ENCODE results near the gene DCTN5. TPM values are rescaled to one million over a fixed set of nuclear protein-coding genes. Genes with fewer than 3 reads are reported as not detected.

Gene DCTN5
- total and polyA plus RNA-seq, 2 of the 13 experiments (the other 11 are each of a cell fraction or from before 2014, with no cell fraction given): 105 to 207 TPM

DNA sequence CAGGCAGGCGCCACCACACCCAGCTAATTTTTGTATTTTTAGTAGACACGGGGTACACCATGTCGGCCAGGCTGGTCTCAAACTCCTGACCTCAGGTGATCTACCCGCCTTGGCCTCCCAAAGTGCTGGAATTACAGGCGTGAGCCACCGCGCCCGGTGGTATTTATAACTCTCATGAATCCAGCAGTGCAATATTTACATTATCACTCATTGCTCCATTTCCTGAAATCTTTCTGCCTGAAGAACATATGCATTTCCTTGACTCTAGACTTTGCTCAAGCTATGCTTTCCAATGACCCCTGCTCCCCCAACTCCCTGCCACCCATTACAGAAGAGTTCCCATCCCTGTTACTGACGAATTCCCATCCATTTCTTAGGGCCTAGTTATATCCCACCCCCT, 25.5 kb upstream of the DCTN5 start:
- POLR2A ChIA-PET: no interaction called here
- Histone ChIP-seq H3K27ac (ENCODE audit: extremely low read length, insufficient read depth, low read length) (no peak overlapping the region), H3K4me2 (ENCODE audit: low read depth, low read length) (no peak overlapping the region), H3K9ac (ENCODE audit: insufficient read depth, low read depth, low read length) (no peak overlapping the region), H4K20me1 (ENCODE audit: insufficient read depth, low read length) (no peaks in the 10 kb centered on the region; the same call in 1 of the 2 replicates), H3K4me1 (ENCODE audit: insufficient read depth, low read length) (no peaks in the 10 kb centered on the region), H3K79me2 (ENCODE audit: insufficient read depth, low read length) (no peaks in the 10 kb centered on the region), H3K36me3 (replicated peaks in 1 of 2; ENCODE audit: control insufficient read depth in 1 of 2, insufficient read depth in 2 of 2, low read length in 2 of 2) (peaks cover 19 to 76% of the 10 kb centered on the region in 2 experiments), H3K4me3 (replicated peaks in 1 of 3; ENCODE audit: insufficient read depth in 1 of 3, low read depth in 2 of 3, low read length in 3 of 3) (no peak overlapping the region), H2AFZ (ENCODE audit: low read length) (no peak overlapping the region), H3K9me3 (ENCODE audit: low read length) (no peaks in the 10 kb centered on the region), H3K27me3 (ENCODE audit: control insufficient read depth in 1 of 2, insufficient read depth in 2 of 2, low read length in 2 of 2) (no peaks in the 10 kb centered on the region)
- no peak for FAIRE-seq
- no peak for ATAC-seq
- in situ Hi-C loops (cut with HindIII; ENCODE audit: extremely low pct_ligation_motif_present, low pct_unique_long_range_greater_than_20kb) (no loop called here), intact Hi-C loops (cut with micrococcal nuclease; ENCODE audit: unreplicated experiment) (no loop called here)
- no peak for DNase-seq (ENCODE audit: low spot score)
- CTCF ChIA-PET (ENCODE audit: low intra/inter-chr PET ratio, low total read pairs): no interaction called here
- TF ChIP-seq, protein P1, sequence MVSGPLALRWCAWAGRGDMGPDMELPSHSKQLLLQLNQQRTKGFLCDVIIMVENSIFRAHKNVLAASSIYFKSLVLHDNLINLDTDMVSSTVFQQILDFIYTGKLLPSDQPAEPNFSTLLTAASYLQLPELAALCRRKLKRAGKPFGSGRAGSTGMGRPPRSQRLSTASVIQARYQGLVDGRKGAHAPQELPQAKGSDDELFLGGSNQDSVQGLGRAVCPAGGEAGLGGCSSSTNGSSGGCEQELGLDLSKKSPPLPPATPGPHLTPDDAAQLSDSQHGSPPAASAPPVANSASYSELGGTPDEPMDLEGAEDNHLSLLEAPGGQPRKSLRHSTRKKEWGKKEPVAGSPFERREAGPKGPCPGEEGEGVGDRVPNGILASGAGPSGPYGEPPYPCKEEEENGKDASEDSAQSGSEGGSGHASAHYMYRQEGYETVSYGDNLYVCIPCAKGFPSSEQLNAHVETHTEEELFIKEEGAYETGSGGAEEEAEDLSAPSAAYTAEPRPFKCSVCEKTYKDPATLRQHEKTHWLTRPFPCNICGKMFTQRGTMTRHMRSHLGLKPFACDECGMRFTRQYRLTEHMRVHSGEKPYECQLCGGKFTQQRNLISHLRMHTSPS (CRISPR knock-in tag; IDR thresholded peaks at IDR 0.05; ENCODE audit: low read depth): no peak
- TF ChIP-seq ZNF670 (CRISPR knock-in tag; IDR thresholded peaks at IDR 0.05; ENCODE audit: borderline replicate concordance) (no peak), STAT5B (CRISPR knock-in tag; IDR thresholded peaks at IDR 0.05) (no peak), ZNF567 (CRISPR knock-in tag; IDR thresholded peaks at IDR 0.05; ENCODE audit: borderline replicate concordance) (no peak), SMYD3 (CRISPR knock-in tag; IDR thresholded peaks at IDR 0.05) (no peak)
- no TSS peak for BruUV-seq (replicated peaks)
- WGBS (ENCODE audit: low lambda C conversion rate): 97% methylated on average over 9 of the region's 9 CpGs

DNA sequence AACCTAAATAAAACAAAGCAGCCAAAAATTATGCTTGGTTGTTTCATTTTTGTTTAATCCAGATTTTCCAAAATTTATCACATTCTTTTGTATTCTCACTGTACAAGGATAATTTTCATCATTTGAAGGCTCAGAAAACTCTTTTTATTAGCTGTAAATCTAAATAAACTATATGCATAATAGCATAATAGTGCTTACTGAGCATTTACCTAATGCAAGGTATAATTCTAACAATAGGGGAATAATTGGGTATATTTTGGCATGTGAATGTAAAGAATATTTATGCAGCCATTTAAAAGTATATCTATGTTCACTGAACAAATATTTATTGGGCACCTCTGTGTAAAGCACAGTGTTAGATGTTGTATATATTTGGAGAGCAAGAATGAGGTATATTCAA, 17.2 kb upstream of the DCTN5 start:
- ATAC-seq: no peak
- H3K36me3 ChIP-seq (replicated peaks in 1 of 2; ENCODE audit: control insufficient read depth in 1 of 2, insufficient read depth in 2 of 2, low read length in 2 of 2): peaks cover 31 to 85% of the 10 kb centered on the region in 2 experiments
- no peak for DNase-seq (ENCODE audit: low spot score)
- no peak for FAIRE-seq
- no TSS peak for BruUV-seq (replicated peaks)
- no peak overlapping the region for H3K9ac ChIP-seq (ENCODE audit: insufficient read depth, low read depth, low read length)
- H3K4me3 ChIP-seq (replicated peaks in 1 of 3; ENCODE audit: insufficient read depth in 1 of 3, low read depth in 2 of 3, low read length in 3 of 3): no peak overlapping the region
- no peaks in the 10 kb centered on the region for H3K4me1 ChIP-seq (ENCODE audit: insufficient read depth, low read length)
- no peaks in the 10 kb centered on the region for H3K9me3 ChIP-seq (ENCODE audit: low read length)
- H2AFZ ChIP-seq (ENCODE audit: low read length): no peak overlapping the region
- H3K79me2 ChIP-seq (ENCODE audit: insufficient read depth, low read length): no peaks in the 10 kb centered on the region
- in situ Hi-C loops (cut with HindIII; ENCODE audit: extremely low pct_ligation_motif_present, low pct_unique_long_range_greater_than_20kb) (no loop called here), intact Hi-C loops (cut with micrococcal nuclease; ENCODE audit: unreplicated experiment) (no loop called here)
- no peaks in the 10 kb centered on the region for H4K20me1 ChIP-seq (ENCODE audit: insufficient read depth, low read length)
- H3K4me2 ChIP-seq (ENCODE audit: low read depth, low read length): no peak overlapping the region
- H3K27me3 ChIP-seq (ENCODE audit: control insufficient read depth in 1 of 2, insufficient read depth in 2 of 2, low read length in 2 of 2): no peaks in the 10 kb centered on the region
- ChIA-PET CTCF (ENCODE audit: low intra/inter-chr PET ratio, low total read pairs) (no interaction called here), POLR2A (no interaction called here)
- H3K27ac ChIP-seq (ENCODE audit: extremely low read length, insufficient read depth, low read length): no peak overlapping the region
- TF ChIP-seq DPF2 (CRISPR knock-in tag; IDR thresholded peaks at IDR 0.05; ENCODE audit: borderline replicate concordance, low read depth): no peak
- no peak for TF ChIP-seq HNF4G (IDR thresholded peaks at IDR 0.05; ENCODE audit: borderline replicate concordance, low read depth, low read length)
- TF ChIP-seq HNF4G (CRISPR knock-in tag; IDR thresholded peaks at IDR 0.05; ENCODE audit: borderline replicate concordance, low read depth): no peak
- TF ChIP-seq NCOR1 (IDR thresholded peaks at IDR 0.05; ENCODE audit: borderline replicate concordance, low read length): no peak
- TF ChIP-seq ZNF780A (CRISPR knock-in tag; IDR thresholded peaks at IDR 0.05): no peak
- no peak for TF ChIP-seq HDAC6 (IDR thresholded peaks at IDR 0.05; ENCODE audit: low read depth, low read length)
- TF ChIP-seq SIX1 (CRISPR knock-in tag; IDR thresholded peaks at IDR 0.05; ENCODE audit: borderline replicate concordance): no peak
- TF ChIP-seq, protein P2, sequence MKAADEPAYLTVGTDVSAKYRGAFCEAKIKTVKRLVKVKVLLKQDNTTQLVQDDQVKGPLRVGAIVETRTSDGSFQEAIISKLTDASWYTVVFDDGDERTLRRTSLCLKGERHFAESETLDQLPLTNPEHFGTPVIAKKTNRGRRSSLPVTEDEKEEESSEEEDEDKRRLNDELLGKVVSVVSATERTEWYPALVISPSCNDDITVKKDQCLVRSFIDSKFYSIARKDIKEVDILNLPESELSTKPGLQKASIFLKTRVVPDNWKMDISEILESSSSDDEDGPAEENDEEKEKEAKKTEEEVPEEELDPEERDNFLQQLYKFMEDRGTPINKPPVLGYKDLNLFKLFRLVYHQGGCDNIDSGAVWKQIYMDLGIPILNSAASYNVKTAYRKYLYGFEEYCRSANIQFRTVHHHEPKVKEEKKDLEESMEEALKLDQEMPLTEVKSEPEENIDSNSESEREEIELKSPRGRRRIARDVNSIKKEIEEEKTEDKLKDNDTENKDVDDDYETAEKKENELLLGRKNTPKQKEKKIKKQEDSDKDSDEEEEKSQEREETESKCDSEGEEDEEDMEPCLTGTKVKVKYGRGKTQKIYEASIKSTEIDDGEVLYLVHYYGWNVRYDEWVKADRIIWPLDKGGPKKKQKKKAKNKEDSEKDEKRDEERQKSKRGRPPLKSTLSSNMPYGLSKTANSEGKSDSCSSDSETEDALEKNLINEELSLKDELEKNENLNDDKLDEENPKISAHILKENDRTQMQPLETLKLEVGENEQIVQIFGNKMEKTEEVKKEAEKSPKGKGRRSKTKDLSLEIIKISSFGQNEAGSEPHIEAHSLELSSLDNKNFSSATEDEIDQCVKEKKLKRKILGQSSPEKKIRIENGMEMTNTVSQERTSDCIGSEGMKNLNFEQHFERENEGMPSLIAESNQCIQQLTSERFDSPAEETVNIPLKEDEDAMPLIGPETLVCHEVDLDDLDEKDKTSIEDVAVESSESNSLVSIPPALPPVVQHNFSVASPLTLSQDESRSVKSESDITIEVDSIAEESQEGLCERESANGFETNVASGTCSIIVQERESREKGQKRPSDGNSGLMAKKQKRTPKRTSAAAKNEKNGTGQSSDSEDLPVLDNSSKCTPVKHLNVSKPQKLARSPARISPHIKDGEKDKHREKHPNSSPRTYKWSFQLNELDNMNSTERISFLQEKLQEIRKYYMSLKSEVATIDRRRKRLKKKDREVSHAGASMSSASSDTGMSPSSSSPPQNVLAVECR (CRISPR knock-in tag; IDR thresholded peaks at IDR 0.05; ENCODE audit: borderline replicate concordance): no peak
- no peak for TF ChIP-seq SSRP1 (CRISPR knock-in tag; IDR thresholded peaks at IDR 0.05)
- TF ChIP-seq ZFP62 (CRISPR knock-in tag; IDR thresholded peaks at IDR 0.05): no peak
